ENCODE measurements around the gene ECE1.
"Not testable (repeated sequence)": the region's sequence is repeated elsewhere in the genome, so short reads cannot be mapped to it uniquely, and the experiment has no call there.

ECE1 gene

DNA sequence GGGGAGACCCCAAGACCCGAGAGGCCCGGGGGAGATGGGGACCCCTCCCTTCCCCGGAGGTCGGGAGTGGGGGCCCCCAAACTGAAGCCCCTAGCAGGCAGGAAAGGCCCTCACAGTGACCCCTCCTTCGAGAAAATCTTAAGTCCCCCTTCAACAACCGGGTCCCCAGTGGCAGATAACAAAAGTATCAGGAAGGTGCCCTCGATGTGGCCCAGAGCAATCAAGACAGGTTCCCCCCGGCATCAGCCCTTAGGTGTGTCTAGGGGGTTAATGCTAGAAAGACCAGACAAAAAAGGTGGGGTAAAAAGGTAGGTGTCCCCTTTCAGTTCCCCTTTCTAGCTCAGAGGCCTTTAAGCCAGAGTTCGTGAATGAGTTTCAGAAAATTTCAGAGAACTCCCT is 282 bp upstream of the ECE1 start:
- no peak for DNase-seq

DNA sequence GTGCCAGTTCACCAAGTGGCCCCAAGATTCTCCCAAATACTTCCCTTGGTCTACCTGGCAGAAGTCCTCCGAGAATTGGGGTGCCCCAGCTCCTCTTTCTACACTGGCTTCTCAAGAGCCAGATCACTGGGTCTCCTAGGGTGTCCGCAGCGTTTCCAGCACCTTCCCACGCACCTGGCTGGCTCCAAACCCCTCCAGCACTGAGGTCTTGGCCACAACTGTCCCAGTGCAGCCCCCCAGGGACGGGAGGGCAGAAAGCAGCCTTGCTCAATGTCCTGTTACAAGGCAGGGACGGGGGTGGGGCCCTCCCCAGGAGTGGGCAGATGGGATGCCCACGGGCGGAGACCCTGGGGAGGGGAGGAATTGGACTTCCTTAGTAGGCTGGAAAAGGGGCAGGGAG is 1.1 kb downstream of the ECE1 start:
- DNase-seq: no peak

DNA sequence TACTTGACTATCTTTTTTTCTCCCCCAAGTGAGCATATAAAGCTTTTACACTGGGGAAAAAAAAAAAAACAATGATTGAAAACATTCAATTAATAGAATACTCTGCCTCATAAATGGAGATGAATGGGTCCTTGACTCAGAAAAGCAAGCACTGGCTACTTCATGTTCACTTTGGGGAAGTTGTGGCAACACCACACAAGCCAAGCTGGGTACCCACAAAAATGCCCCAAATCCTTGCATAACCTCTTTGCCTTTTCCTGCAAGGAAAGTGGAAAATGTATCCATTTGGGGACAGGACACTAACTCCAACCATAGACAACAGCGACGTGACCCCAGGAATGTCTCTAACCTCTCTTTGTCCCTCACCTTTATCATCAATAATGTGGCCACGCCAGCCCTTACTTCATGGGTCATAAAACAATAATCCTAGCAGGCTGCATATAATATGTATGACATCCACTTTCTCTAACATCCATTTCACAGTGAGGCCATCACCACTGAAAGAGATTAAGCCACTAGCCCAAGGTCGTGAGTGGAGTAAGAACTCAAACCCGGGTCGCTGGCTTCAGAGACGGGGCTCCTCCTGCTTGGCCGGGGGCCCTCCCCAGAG is 2.3 kb downstream of the ECE1 start:
- DNase-seq: no peak

DNA sequence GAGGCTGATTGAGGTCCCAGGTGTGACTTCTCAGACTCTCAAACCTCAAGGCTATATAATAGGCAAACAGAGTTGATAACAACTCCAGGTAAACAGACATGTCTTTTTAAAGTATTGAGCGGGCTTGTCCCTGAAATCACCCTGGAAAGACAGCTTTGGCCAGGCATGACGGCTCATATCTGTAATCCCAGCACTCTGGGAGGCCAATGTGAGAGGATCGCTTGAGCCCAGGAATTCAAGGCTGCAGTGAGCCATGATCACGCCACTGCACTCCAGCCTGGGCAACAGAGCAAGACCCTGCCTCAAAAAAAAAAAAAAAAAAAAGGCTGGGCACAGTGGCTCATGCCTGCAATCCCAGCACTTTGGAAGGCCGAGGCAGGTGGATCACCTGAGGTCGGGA is 4.9 kb downstream of the ECE1 start:
- not testable (repeated sequence) for DNase-seq

DNA sequence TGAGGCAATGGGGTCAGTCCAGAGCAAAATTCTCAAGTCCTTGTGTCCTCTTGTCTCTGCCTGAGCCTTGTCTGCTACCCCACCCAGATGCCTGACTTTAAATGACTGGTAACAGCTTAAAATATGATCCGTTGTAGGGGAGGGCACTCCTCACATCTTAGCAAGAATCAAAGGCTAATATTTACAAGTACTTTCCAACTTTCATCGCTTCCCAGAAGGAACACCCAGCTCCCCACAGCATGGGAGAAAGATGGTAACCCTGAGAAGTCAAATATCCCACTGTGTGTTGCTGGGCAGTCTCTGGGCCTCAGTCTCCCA is 5.2 kb downstream of the ECE1 start:
- no peak for DNase-seq

DNA sequence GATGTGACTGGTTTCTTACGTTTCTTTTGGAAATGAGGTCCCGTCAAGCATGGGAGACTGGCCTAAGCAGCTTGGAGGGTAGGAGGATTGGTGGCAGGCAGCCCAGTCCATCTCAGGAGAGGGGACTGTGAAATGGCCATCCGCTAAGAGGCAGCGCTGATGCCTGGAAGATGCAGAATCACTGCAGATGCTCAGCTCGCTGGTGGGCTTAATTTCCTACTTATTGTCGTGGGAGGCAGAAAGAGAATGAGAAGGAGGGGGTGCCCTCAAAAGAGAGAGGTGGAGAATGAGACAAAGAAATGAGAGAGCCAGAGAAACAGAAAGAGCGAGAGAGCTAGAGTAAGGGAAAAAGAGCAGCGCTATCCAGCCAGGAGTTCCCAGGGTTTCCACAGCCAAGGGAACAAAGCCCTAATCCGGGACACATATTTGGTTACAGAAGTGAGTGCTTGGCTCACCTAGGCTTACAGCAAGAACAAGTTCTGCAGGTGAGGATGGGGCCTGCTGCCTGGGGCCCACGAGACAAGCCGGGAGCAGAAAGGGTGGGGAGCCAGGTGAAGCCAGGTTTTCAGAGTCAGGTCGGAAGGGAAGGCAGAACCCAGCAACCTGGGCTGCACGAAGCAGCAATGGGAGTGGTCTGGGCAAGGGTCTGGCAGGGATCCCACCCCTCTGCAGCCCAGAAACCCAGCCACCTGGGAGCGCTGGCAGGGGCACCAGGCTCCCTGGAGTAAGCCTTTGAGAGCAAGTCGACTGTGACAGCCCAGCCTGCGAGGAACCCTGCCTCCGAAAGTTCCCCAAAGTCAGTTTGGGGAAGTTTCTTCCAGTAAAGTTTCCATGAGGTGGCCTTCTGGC is 5.8 kb downstream of the ECE1 start:
- peak; percentile 75 for DNase-seq

DNA sequence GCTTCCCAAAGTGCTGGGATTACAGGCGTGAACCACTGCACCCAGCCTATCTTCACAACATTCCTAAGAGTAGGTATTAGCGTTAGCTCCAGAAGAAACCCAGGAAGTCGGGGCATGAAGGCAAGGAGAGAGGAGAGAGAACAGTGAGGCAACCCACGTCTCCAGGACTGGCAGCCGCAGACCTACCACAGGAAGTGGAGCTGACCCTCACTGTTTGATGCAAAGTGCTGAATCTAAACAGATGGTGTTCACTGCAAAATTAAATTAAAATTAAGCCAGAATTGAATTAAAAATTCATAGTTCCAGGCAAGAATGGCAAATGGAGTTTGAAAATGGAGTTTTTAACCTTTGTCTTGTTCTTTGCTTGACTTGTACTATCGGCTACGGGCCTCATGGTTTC is 6.7 kb downstream of the ECE1 start:
- DNase-seq: no peak

DNA sequence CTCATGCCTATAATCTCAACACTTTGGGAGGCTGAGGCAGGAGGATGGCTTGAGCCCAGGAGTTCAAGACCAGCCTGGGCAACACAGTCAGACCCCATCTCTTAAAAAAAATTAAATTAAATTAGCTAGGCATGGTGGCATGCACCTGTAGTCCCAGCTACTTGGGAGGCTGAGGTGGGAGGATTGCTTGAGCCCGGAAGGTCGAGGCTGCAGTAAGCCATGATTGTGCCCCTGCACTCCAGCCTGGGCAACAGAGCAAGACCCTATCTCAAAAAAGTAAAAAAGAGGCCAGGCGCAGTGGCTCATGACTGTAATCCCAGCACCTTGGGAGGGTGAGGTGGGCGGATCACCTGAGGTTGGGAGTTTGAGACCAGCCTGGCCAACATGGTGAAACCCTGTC is 8.2 kb downstream of the ECE1 start:
- not testable (repeated sequence) for DNase-seq

DNA sequence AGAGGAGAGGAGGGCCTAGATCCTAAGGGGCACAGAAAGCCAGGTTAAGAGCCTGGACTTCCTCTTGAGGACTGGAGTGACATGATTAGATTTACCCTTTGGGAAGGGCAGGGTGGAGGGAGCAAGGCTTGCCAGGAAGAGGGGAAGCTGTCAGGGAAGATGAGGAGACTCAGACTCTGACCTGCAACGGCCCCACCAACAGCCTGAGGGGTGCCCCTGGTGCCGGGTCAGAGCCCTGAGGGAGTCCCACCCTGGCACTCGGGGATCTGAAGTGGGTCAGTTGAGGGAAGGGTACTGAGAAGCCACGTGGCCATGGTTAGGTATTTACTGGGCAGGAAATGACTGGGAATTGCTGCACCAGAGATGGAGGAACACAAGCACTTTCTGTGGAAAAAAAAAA is 9.8 kb downstream of the ECE1 start:
- DNase-seq: no peak

DNA sequence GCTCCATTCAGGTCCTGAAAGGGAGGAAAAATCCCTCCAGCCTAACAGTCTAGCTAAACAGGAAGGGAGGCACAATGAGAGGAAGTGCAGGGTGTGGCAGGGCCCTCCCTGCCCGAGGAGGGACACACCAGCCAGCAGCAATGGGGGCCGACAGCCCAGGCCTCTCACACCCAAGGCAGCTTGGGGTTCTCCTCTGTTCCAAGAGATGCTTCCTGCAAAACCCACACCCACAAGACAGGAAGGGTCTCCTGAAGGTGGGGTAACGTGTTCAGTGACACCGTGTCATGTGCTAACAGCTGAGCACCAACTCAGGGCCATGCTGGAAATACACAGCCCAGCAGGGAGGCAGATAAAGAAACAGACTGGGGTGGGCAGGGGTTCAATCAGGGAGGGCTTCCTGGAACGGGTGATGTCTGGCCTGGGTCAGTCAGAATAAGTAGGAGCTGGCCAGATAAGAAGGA is 10.2 kb downstream of the ECE1 start:
- no peak for DNase-seq

DNA sequence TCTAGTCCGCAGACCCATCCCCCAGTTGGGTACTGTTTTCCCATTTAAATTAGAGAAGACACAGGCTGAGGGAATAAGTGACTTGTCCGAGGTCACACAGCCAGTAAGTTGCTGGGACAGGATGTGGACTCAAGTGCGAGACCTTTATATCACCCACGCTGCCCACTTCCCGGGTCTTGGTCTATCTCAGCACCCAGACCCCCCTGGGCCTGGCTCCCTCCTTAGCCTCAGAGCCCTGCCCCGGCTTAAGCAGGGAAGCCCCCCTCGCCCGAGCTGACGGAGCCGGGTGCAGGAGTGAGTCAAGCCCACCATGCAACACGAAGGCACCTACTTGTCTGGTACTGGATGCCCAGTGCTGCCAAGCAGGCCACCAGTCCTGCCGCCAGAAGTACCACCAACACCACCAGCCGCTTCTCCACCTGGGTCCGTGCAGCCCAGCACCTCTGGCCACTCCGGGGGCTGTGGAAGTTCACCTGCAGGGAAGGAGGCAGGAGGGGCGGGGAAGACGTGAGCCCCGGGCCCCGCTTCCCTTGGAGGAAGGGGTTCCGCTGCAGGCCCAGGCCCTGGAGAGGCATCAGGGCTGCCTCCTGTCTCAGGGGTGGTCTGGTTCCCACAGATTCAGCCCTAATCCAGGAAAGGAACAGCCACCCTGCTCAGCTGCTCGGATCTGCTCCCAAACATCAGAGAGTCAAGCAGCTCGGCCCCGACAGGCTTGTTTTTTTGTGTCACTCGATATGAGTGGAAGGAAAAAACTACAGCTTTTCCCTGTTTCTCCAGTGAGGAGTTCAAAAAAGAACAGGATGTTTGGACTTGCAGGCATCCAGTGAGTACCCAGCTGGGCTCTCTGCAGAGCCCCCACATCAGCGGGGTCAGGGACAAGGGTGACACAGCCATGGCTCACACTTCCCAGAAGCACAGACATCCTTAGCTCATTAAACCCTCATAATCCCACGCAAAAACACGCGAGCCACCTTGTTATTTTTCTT is 11.1 kb downstream of the ECE1 start:
- no peak for DNase-seq

DNA sequence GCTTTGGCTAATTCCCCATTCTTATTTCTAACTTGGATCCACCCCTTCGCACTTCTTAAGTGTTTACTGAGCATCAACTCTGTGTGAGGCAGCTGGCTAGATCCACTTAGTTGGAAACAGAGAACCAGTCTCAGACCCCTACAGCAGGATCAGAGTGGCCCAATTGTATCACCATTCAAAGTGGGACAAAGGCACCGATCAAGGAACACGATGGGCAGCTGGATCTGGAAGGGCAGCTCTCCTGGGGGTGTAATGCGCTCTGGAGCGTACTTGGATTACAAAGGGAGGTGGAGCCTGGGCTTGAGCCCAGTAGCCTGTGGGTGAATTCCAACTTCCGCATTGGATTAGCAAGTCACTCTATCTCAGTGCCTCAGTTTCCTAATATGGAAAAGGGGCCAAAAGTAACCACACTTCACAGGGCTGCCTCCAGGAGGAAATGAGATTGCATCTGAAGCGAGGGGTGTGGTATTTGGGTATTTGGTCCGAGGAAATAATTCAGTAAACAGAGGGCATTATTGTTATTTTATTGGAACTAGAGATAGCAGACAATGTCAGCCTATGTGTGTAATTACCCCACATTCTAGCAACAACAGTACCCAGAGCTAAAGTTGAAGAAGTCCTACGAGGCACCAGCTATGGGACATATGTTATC is 11.9 kb downstream of the ECE1 start:
- no peak for DNase-seq

DNA sequence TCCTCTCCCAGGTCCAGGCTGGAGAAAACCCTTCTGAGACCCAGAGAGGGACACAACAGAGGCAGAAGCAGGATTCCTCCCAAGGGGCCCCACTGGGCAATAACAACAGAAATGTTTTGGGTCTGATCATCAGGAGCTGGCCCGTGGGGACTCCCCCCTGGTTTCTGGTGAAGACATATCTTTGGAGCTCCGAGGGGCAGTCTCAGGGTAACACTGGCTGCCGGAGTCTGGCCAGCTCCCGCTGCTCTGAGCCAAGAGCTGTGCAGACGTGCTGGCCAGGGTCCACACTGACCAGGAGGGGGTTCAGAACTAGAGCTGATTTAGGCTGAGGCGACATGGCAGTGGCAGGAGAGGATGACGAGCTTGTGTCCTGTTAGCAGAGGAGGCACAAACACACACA is 13.1 kb downstream of the ECE1 start:
- no peak for DNase-seq

DNA sequence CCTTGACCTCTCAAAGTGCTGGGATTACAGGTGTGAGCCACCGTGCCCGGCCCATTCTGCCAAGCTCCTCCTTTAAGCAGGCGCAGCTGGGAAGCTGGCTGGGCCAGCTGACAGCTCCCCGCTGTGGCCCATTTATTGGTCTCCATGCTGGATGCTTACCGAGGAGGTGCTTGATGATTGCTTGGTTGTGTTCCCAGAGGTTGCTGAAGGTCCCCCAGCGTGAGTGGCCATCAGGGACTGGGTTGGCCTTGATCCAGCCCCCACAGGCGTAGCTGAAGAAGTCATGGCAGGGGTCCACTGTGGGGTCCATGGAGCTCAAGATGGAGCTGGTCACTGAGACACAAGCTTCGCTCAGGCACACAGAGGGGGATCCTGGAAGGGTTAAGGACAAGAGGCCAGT is 17.7 kb downstream of the ECE1 start:
- DNase-seq: no peak

DNA sequence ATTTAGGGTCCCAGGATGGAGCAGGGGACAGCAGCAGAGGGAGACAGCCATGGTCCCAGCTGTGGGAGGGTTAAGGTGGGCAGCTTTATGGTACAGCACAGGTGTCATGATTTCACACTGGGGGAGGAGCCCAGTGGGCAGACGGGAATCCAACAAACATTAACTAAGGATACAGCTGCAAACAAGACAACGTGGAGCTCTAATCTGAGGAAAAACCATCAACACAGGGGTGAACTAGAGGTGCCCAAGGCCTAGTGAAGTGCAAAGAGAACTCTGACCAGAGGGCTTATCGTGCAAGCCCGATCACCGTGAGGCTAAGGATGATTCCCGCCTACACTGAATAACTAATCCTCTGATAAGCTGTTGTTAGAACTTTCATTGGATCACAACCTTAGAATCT is 18.7 kb downstream of the ECE1 start:
- no peak for DNase-seq

DNA sequence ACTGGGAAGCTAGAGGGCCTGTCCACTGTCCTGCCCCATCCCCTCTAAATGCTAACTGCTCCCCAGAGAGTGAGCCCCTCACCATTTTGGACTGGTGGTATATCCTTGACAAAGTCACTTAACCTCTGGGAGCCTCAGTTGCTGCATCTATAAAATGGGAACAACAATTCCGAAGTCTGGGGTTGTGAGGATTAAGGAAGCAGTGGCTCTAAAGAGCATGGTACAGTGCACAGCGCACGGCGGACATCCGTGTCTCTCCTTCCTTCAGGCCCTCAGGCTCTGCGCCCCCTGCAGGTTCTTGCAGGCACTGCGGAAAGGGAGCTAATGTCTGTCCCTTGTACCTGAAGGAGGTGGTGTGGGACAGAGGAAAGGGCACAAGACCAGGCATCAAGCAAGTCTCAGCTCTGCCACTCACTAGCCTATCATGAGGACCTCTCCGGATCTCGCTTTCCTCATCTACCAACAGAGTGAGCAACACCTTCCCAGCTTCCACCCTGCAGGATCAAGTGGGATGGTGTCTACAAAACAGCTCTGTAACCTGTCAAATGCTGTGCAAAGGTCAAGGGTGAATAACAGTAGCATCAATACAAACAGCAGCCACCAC is 20.1 kb downstream of the ECE1 start:
- DNase-seq: no peak

DNA sequence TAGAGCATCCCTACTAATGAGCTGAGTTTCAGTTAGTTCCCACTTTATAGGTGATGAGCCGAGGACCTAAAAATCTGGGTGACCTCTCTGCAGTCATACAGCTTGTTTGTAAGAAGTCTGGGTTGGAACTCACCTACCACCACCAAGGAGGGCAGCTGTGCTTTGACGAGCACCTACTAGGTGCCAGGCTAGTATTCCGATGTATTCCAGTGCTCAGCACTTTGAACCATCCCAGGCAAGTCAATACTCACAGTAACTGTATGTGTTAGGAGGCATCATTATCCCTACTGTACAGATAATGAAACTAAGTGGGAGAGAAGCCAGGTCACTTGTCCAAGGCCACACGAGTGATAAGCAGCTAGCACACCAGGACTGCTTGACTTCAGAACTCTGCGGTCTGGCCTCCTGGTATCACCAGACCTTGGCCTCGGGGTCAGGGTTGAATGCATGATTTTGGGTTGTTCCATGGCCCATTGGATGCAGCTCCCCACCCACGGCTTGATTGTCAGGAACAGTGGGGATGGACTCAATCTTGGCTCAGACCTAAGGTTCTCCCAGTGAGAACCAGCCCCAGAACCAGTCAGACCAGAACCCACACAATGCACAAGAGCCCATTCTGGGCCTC is 20.7 kb downstream of the ECE1 start:
- DNase-seq: no peak

DNA sequence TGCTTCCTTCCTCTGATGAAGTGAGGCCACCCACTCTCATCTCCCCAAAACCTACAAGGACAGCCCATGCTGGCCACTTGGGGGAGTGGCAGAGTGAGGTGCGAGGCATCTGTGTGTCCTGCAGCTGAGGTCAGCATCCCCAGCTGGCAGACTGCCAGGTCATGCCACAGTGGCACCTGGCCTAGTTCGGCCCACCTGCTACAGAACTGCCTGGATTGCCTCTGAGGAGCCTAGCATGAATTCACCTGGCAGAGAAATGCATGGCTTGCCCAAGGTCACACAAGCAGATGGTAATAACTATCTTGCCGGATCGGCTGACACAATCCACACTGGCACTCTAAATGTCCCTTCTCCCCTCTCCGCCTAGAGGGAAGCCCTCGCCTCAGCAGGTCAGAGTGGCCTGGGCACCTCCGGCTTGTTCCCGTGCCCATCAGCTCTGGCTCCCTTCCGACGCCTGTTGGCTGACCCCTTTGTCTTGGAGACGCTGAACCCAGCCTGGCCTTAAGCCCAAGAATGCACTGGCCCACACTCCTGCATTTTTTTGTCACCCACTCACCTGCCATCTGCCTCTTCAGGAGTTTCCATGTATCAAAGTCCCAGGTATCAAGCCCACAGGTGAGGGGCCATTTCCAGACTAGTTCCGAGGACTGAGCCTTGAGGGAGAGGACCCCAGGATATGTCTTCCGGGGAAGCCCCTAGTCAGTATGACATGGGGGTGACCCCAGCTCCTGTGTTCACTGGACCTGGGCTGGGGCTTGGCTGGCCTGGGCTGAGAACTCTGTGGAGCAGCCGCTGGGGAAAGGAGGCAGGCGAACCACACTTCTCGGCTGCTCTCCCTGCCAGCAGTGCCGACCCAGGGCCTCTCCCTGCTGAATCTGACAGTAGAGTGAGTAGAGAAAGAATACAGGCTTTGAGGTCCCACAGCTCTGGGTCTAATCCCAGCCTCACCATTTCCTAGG is 21.7 kb downstream of the ECE1 start:
- peak; percentile 88 for DNase-seq

DNA sequence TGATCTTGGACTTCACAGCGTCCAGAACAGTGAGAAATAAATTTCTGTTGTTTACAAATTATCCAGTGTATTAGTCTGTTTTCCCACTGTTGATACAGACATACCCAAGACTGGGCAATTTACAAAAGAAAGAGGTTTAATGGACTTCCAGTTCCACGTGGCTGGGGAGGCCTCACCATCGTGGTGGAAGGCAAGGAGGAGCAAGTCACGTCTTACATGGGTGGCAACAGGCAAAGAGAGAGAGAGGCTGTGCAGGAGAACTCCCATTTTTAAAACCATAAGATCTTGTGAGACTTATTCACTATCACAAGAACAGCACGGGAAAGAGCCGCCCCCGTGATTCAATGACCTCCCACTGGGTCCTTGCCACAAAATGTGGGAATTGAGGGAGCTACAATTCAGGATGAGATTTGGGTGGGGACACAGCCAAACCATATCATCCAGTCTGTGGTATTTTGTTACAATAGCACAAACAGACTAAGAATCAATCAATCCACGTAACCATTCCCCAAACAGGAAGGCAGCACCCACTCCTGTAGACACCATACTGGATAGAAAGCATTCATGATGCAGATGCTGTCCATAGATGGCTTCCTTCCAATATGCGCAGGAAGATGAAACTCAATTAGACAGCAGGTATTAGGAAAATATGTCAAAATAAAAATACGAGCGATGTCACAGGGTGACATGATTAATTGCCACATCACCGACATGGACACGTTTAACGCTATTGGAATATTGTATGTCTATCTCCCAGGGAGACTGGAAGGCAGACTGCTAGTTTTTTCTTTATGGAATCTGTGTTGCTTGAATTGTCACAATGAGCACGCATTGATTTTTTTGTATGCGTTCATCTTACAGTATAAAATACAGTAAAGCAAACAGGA is 22.8 kb downstream of the ECE1 start:
- DNase-seq: no peak

Measured in DMS79 treated with DMSO at 0.1 percent for 48 hours (cell line).